Cardiac fibroblast (primary cell): ENCODE results near the gene TTLL11.

Experiments used
- DNase-seq, 2 donors: peaks; one replicate each; pipeline versions ENCODE4 v3.0.0 to v3.0.0-alpha.2; 2010; ENCODE audit warnings: low read depth in 2 of 2
- H3K4me3 ChIP-seq, 2 donors: replicated peaks in 1 of 2; 1 replicate in 1 of 2; 2 replicates in 1 of 2; pipeline ENCODE4 v1.5.1; 2011; ENCODE audit warnings: low read depth in 2 of 2, low read length in 2 of 2, mild to moderate bottlenecking in 2 of 2, moderate library complexity in 1 of 2
- CTCF ChIP-seq: IDR thresholded peaks from one replicate; pipeline ENCODE4 v1.5.1; 2011; ENCODE audit warnings: low read depth, mild to moderate bottlenecking, low read length, inconsistent platforms

The TTLL11 gene

DNA sequence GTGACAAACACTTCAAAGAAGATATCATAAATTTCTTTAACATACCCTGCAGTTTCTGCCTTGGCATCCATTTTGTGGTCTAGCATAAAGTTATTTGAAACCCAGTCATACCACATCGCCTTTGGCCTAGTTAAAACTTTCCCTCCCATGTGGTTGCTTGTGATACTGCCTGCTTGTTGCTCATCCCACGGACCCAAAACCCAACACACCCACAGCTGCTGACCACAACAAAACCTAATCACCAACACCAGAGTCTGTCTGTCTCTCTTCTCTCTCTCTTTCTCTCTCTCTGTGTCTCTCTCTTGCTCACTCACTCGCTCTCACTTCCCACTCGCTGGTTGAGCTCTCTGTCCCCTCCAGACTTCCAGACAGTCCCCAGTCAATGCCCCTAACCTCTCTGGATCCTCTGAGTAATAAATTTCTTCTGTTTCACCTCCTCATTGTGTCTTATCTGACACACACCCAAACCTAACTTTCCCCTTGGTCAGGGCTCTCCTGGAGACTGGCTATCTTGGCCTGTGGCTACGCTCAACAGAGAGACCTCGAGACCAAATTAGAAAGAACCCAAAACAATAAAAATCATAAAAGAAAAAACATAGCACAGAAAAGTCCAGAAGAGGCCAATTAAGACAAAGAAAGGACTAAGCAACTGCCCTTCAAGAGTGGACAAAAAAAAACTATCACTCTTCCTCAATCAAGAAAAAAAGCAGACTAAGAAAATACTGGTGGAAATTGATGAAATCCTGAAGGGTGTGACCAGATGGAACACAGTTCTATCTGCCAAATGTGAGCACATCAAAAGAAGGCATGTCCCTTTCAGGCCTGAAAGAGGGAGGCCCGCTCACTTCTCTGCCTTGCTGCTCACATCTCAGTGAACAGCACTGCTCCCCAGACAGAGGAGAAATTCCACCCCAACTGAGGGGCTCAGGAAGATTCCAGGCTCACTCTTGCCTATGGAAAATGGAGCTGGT is 41.5 kb downstream of the TTLL11 start:
- DNase-seq: peak; percentile 28 to 31
- no peak for TF ChIP-seq CTCF

DNA sequence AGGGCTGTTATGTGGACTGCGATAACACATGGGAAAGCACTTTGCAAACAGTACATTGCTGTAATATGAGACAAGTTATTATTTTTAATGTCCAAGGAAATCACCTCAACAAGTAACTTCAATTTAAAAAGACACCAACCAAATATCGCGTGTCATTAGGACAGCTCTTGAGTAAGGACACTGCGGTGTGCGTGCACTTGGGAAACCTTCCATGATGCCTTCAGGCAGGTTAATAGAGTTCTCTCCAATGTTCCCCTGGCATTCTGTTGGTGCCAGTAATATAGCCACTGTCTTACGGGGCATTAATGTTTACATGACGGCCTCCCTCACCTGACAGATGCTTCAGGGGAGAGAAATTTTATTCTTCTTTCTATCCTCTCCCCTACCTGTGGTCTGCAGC is 42.9 kb downstream of the TTLL11 start:
- no peak for DNase-seq
- TF ChIP-seq CTCF: no peak
- no peak overlapping the region for H3K4me3 ChIP-seq

More for the DNA sequence above, 41.5 kb downstream of the TTLL11 start:
- no peak overlapping the region for H3K4me3 ChIP-seq

DNA sequence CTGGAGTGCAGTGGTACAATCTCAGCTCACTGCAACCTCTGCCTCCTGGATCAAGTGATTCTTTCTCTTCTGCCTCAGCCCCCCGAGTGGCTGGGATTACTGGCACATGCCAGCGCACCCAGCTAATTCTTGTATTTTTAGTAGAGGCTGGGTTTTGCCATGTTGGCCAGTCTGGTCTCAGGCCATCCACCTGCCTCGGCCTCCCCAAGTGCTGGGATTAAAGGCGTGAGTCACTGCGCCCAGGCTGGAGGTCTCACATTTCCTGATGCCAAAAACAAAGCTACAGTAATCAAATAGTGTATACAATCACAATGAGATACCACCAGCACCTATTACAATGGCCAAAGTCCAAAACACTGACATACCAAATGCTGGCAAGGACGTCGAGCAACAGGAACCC is 51.1 kb downstream of the TTLL11 start:
- no peak for DNase-seq
- no peak for TF ChIP-seq CTCF
- no peak overlapping the region for H3K4me3 ChIP-seq

- DNase-seq: no peak
Observed at GRCh38 chr9:122040561-122041242, 52.4 kb downstream of the TTLL11 start.

DNA sequence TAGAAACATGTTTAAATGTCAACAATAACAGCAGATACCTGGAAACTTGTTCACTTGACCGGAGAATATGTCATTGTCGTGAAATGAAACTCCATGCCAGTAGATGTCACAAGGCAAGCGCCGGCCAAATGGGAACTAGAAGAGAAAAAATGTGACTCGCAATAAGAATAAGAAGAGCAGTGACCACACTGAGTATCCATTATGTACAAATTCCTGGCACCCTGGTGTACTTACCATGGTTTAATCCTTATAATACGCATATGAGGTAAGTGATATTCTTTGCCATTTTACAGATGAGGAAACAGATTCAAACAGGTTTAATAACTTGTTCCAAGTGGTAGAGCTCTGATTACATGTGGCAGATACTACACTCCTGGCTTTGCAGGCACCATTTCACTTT is 53.9 kb downstream of the TTLL11 start:
- no peak for TF ChIP-seq CTCF
- DNase-seq: no peak
- H3K4me3 ChIP-seq: no peak overlapping the region

More at GRCh38 chr9:122040561-122041242, 52.4 kb downstream of the TTLL11 start:
- TF ChIP-seq CTCF: no peak
- H3K4me3 ChIP-seq: no peak overlapping the region

DNA sequence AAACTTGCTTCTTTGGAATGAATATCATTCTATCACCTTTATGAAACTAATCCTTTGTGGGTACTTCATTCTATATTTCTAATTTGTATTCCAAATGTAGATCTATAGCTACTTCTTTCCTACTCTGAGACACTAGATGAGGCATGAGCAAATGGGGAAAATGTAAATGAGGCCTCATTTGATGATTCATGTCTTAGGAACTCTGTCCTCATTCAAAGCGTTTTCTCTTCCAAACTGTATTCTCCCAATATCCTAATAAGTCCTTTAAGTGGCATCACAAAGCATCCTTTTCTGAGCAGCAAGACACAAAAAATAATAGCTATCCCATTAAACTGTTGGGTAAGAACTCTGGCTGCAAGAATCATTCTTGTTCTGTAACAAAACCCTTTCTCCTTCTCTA is 56.1 kb downstream of the TTLL11 start:
- H3K4me3 ChIP-seq: no peak overlapping the region
- peak; percentile 23 to 52 for DNase-seq
- no peak for TF ChIP-seq CTCF
